ENCODE results near the gene HPN.
"Not testable (repeated sequence)": the region's sequence is repeated elsewhere in the genome, so short reads cannot be mapped to it uniquely, and the experiment has no call there.

Gene HPN

GRCh38 chr19:35009424-35010415 is 31.8 kb upstream of the HPN start:
- no peaks in the 10 kb centered on the region for H3K9me3 ChIP-seq
- no peaks in the 10 kb centered on the region for H3K4me1 ChIP-seq
- peaks cover 51% of the 10 kb centered on the region for H3K36me3 ChIP-seq
- no peaks in the 10 kb centered on the region for H3K27me3 ChIP-seq
- no peak overlapping the region for H3K4me3 ChIP-seq (ENCODE audit: low read depth, low read length)
- TF ChIP-seq CTCF (IDR thresholded peaks at IDR 0.05; ENCODE audit: low read depth, low read length), result no peak
- DNase-seq, result no peak

GRCh38 chr19:35011091-35011689 is 30.3 kb upstream of the HPN start:
- H3K9me3 ChIP-seq, result no peaks in the 10 kb centered on the region
- no peaks in the 10 kb centered on the region for H3K4me1 ChIP-seq
- H3K36me3 ChIP-seq, result peaks cover 56% of the 10 kb centered on the region
- H3K27me3 ChIP-seq, result no peaks in the 10 kb centered on the region
- no peak overlapping the region for H3K4me3 ChIP-seq (ENCODE audit: low read depth, low read length)
- DNase-seq, result no peak
- TF ChIP-seq CTCF (IDR thresholded peaks at IDR 0.05; ENCODE audit: low read depth, low read length), result no peak

- DNase-seq, result no peak
- Histone ChIP-seq H3K9me3 (no peaks in the 10 kb centered on the region), H3K4me1 (no peaks in the 10 kb centered on the region), H3K36me3 (peaks cover 54% of the 10 kb centered on the region), H3K27me3 (no peaks in the 10 kb centered on the region), H3K4me3 (ENCODE audit: low read depth, low read length) (no peak overlapping the region)
- TF ChIP-seq CTCF (IDR thresholded peaks at IDR 0.05; ENCODE audit: low read depth, low read length), result no peak
Observed at GRCh38 chr19:35011737-35012682, 29.5 kb upstream of the HPN start.

- TF ChIP-seq CTCF (IDR thresholded peaks at IDR 0.05; ENCODE audit: low read depth, low read length), result peak; percentile 86
- Histone ChIP-seq H3K9me3 (no peaks in the 10 kb centered on the region), H3K27me3 (no peaks in the 10 kb centered on the region), H3K4me3 (ENCODE audit: low read depth, low read length) (no peak overlapping the region), H3K36me3 (peaks cover 60% of the 10 kb centered on the region), H3K4me1 (no peaks in the 10 kb centered on the region)
- DNase-seq, result peak; percentile 80
Observed at GRCh38 chr19:35013041-35013819, 28.3 kb upstream of the HPN start.

- Histone ChIP-seq H3K4me1 (no peaks in the 10 kb centered on the region), H3K36me3 (peaks cover 65% of the 10 kb centered on the region), H3K27me3 (no peaks in the 10 kb centered on the region), H3K4me3 (ENCODE audit: low read depth, low read length) (no peak overlapping the region), H3K9me3 (no peaks in the 10 kb centered on the region)
- DNase-seq, result no peak
- no peak for TF ChIP-seq CTCF (IDR thresholded peaks at IDR 0.05; ENCODE audit: low read depth, low read length)
Observed at GRCh38 chr19:35013820-35014754, 27.4 kb upstream of the HPN start.

GRCh38 chr19:35014774-35015173 is 26.7 kb upstream of the HPN start:
- H3K36me3 ChIP-seq, result peaks cover 65% of the 10 kb centered on the region
- H3K4me1 ChIP-seq; DNase-seq; H3K4me3 ChIP-seq (ENCODE audit: low read depth, low read length); H3K9me3 ChIP-seq; H3K27me3 ChIP-seq: not testable (repeated sequence)

Data from BE2C (cell line).